SK-N-SH (cell line): ENCODE results near the gene ARID1B.

Experiments
- CHD2 ChIP-seq: fragments of 150-350 bp; IDR thresholded peaks from 2 replicates; pipeline ENCODE4 v1.6.1; 2018; ENCODE audit warnings: low read length; ENCODE audit not compliant: partially characterized antibody
- CTCF ChIP-seq: fragments of 200-600 bp; sonication (generic); IDR thresholded peaks from 2 replicates; pipeline ENCODE4 v1.6.1; 2017; ENCODE audit warnings: antibody characterized with exemption, mild to moderate bottlenecking, moderate library complexity
- EP300 ChIP-seq, 2 experiments: IDR thresholded peaks; 2 replicates each; pipeline versions ENCODE4 v1.4.0 to v1.6.1; 2012; ENCODE audit warnings: borderline replicate concordance in 1 of 2, low read depth in 1 of 2, low read length in 1 of 2
- EZH2phosphoT487 ChIP-seq: fragments of 200-600 bp; sonication (generic); IDR thresholded peaks from 2 replicates; pipeline ENCODE4 v1.6.1; 2017; ENCODE audit warnings: low read depth, mixed run types, mild to moderate bottlenecking, antibody characterized with exemption, moderate library complexity, borderline replicate concordance
- FOXJ3 ChIP-seq: sonication (generic); formaldehyde crosslinking; IDR thresholded peaks from 2 replicates; pipeline ENCODE4 v1.5.1; 2020; ENCODE audit warnings: mild to moderate bottlenecking, missing genetic modification reagents
- JUND ChIP-seq: IDR thresholded peaks from 2 replicates; pipeline ENCODE4 v1.4.0; 2012
- MAX ChIP-seq: IDR thresholded peaks from 2 replicates; pipeline ENCODE4 v1.4.0; 2012; ENCODE audit warnings: low read depth
- POLR2AphosphoS5 ChIP-seq: IDR thresholded peaks from 2 replicates; pipeline ENCODE4 v1.6.1; 2012; ENCODE audit warnings: low read depth, low read length
- RCOR1 ChIP-seq: fragments of 150-350 bp; IDR thresholded peaks from 2 replicates; pipeline ENCODE4 v1.6.1; 2017; ENCODE audit warnings: antibody characterized with exemption, low read length
- SIN3A ChIP-seq: IDR thresholded peaks from 2 replicates; pipeline ENCODE4 v1.6.1; 2012; ENCODE audit warnings: low read depth, mild to moderate bottlenecking, low read length, moderate library complexity, borderline replicate concordance
- TAF1 ChIP-seq: IDR thresholded peaks from 2 replicates; pipeline ENCODE4 v1.6.1; 2012; ENCODE audit warnings: low read depth, mild to moderate bottlenecking, low read length, moderate library complexity, borderline replicate concordance
- TEAD4 ChIP-seq: IDR thresholded peaks from 2 replicates; pipeline ENCODE4 v1.4.0; 2012; ENCODE audit warnings: mild to moderate bottlenecking, borderline replicate concordance; ENCODE audit not compliant: insufficient read depth
- TF ChIP-seq, protein P1 (sequence below): IDR thresholded peaks from 2 replicates; pipeline ENCODE4 v1.4.0; 2012; ENCODE audit warnings: low read depth, borderline replicate concordance

GRCh38 chr6:157240960-157241311 is 463.8 kb downstream of the ARID1B start:
- TF ChIP-seq CTCF (no peak), POLR2AphosphoS5 (no peak), SIN3A (no peak), JUND (no peak), CHD2 (no peak), FOXJ3 (CRISPR knock-in tag) (no peak), RCOR1 (no peak), EZH2phosphoT487 (no peak), TEAD4 (no peak), MAX (no peak), EP300 (IDR thresholded peaks at IDR 0.05; ENCODE audit: borderline replicate concordance in 1 of 2, low read depth in 1 of 2, low read length in 1 of 2) (no peak), TAF1 (no peak)
- TF ChIP-seq, protein P1, sequence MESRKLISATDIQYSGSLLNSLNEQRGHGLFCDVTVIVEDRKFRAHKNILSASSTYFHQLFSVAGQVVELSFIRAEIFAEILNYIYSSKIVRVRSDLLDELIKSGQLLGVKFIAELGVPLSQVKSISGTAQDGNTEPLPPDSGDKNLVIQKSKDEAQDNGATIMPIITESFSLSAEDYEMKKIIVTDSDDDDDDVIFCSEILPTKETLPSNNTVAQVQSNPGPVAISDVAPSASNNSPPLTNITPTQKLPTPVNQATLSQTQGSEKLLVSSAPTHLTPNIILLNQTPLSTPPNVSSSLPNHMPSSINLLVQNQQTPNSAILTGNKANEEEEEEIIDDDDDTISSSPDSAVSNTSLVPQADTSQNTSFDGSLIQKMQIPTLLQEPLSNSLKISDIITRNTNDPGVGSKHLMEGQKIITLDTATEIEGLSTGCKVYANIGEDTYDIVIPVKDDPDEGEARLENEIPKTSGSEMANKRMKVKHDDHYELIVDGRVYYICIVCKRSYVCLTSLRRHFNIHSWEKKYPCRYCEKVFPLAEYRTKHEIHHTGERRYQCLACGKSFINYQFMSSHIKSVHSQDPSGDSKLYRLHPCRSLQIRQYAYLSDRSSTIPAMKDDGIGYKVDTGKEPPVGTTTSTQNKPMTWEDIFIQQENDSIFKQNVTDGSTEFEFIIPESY = no peak
